Measurements from ENCODE around the gene TRAIP.
"Not testable (repeated sequence)": the region's sequence is repeated elsewhere in the genome, so short reads cannot be mapped to it uniquely, and the experiment has no call there.

TRAIP gene

GRCh38 chr3:49787536-49787935 lies 68.8 kb downstream of the TRAIP start:
- DNase-seq: no peak

- no peak for DNase-seq
These were observed 69.2 kb downstream of the TRAIP start for GRCh38 chr3:49787182-49787464.

- DNase-seq: peak; percentile 93
These were observed 69.8 kb downstream of the TRAIP start, which contains the start of gene IP6K1 for GRCh38 chr3:49786357-49787181. TSS of gene IP6K1 (minus strand) at chr3:49786542. CDS start at chr3:49748040, 38,502 bp downstream.

- DNase-seq: no peak
These were observed 70.6 kb downstream of the TRAIP start for GRCh38 chr3:49785565-49786356.

- not testable (repeated sequence) for DNase-seq
These were observed 74.1 kb downstream of the TRAIP start for GRCh38 chr3:49782277-49782676.

GRCh38 chr3:49781415-49782199 lies 74.8 kb downstream of the TRAIP start:
- DNase-seq: no peak

GRCh38 chr3:49780975-49781365 lies 75.4 kb downstream of the TRAIP start:
- not testable (repeated sequence) for DNase-seq

GRCh38 chr3:49780080-49780974 lies 76.0 kb downstream of the TRAIP start:
- no peak for DNase-seq

GRCh38 chr3:49779358-49780079 lies 76.8 kb downstream of the TRAIP start:
- DNase-seq: no peak
